ENCODE measurements around the gene CNNM3.

- TF ChIP-seq CTCF (IDR thresholded peaks at IDR 0.05; ENCODE audit: poor library complexity): no peak
- no peak for TF ChIP-seq EZH2phosphoT487 (IDR thresholded peaks at IDR 0.05; ENCODE audit: low read depth, severe bottlenecking, unreplicated experiment)
These were observed 40.9 kb upstream of the CNNM3 start for GRCh38 chr2:96775160-96775559.

All from hepatocyte (in vitro differentiated cells).